Inferior parietal cortex (tissue), 1 donor: Measurements from ENCODE around the gene C12orf50.
"Not testable (repeated sequence)": the region's sequence is repeated elsewhere in the genome, so short reads cannot be mapped to it uniquely, and the experiment has no call there.

Experiments
- DNase-seq: peaks from one replicate; pipeline ENCODE4 v3.0.0-alpha.2; 2016; ENCODE audit errors: extremely low spot score

The C12orf50 gene

GRCh38 chr12:88029093-88029665, at the start of gene C12orf50:
TSS of gene C12orf50 (minus strand) at chr12:88029401. CDS start at chr12:88026962, 2,439 bp downstream.
- DNase-seq = no peak

GRCh38 chr12:88067301-88067700, 38.1 kb upstream of the C12orf50 start:
- no peak for DNase-seq

GRCh38 chr12:88063375-88063774, 34.2 kb upstream of the C12orf50 start:
- DNase-seq = no peak

GRCh38 chr12:88062474-88062873, 33.3 kb upstream of the C12orf50 start:
- no peak for DNase-seq

GRCh38 chr12:88058719-88059077, 29.5 kb upstream of the C12orf50 start:
- DNase-seq = no peak

GRCh38 chr12:88057994-88058718, 29.0 kb upstream of the C12orf50 start:
- no peak for DNase-seq

- DNase-seq = no peak
Measured at GRCh38 chr12:88056571-88056970, 27.4 kb upstream of the C12orf50 start.

GRCh38 chr12:88052686-88053085, 23.5 kb upstream of the C12orf50 start:
- DNase-seq = peak; percentile 58

GRCh38 chr12:88044035-88044434, 14.8 kb upstream of the C12orf50 start:
- no peak for DNase-seq

GRCh38 chr12:88037770-88038169, 8.6 kb upstream of the C12orf50 start:
- no peak for DNase-seq

GRCh38 chr12:88036353-88036965, 7.3 kb upstream of the C12orf50 start:
- DNase-seq = no peak

- no peak for DNase-seq
Measured at GRCh38 chr12:88035907-88036289, 6.7 kb upstream of the C12orf50 start.

GRCh38 chr12:88035271-88035906, 6.2 kb upstream of the C12orf50 start:
- DNase-seq = peak; percentile 92

- DNase-seq = not testable (repeated sequence)
Measured at GRCh38 chr12:88031161-88031560, 2.0 kb upstream of the C12orf50 start.

- DNase-seq = no peak
Measured at GRCh38 chr12:88026196-88026595, 3.0 kb downstream of the C12orf50 start.

- no peak for DNase-seq
Measured at GRCh38 chr12:88017964-88018363, 11.2 kb downstream of the C12orf50 start.

GRCh38 chr12:88015825-88016224, 13.4 kb downstream of the C12orf50 start:
- no peak for DNase-seq

- no peak for DNase-seq
Measured at GRCh38 chr12:88011755-88012154, 17.4 kb downstream of the C12orf50 start.

GRCh38 chr12:88006351-88006750, 22.9 kb downstream of the C12orf50 start:
- DNase-seq = no peak

GRCh38 chr12:88001327-88001726, 27.9 kb downstream of the C12orf50 start:
- DNase-seq = no peak

- DNase-seq = peak; percentile 84
Measured at GRCh38 chr12:87995581-87996178, 33.5 kb downstream of the C12orf50 start.

GRCh38 chr12:87991483-87991882, 37.7 kb downstream of the C12orf50 start:
- no peak for DNase-seq
